Neural progenitor cell (in vitro differentiated cells): ENCODE measurements around the gene CPNE4.

ENCODE experiments used
- CTCF ChIP-seq: fragments of 200-600 bp; sonication (generic); IDR thresholded peaks from 2 replicates; pipeline ENCODE4 v1.5.1; 2017; ENCODE audit warnings: antibody characterized with exemption, mild to moderate bottlenecking
- EZH2 ChIP-seq: fragments of 200-600 bp; sonication (generic); IDR thresholded peaks from 2 replicates; pipeline ENCODE4 v1.6.1; 2017; ENCODE audit warnings: antibody characterized with exemption, mild to moderate bottlenecking, moderate library complexity
- EZH2phosphoT487 ChIP-seq: fragments of 200-600 bp; sonication (generic); IDR thresholded peaks from 2 replicates; pipeline ENCODE4 v1.6.1; 2017; ENCODE audit warnings: antibody characterized with exemption

- no peak for TF ChIP-seq CTCF
- no peak for TF ChIP-seq EZH2
- TF ChIP-seq EZH2phosphoT487: no peak
These were observed 424.6 kb downstream of the CPNE4 start for GRCh38 chr3:131610174-131610573.
